ENCODE results near the gene JADE3.

Gene JADE3

GRCh38 chrX:46912098-46912602 is at the start of gene JADE3:
JADE3 (plus strand) TSS chrX:46912421; CDS start chrX:46984895, 72,474 bp downstream.
- DNase-seq (ENCODE audit: low read depth in 2 of 3, low spot score in 1 of 3): peak in 1 of 3 donors; percentile 16

GRCh38 chrX:46863072-46863471 is 49.1 kb upstream of the JADE3 start:
- DNase-seq (ENCODE audit: low read depth in 2 of 3, low spot score in 1 of 3): no peak

- DNase-seq (ENCODE audit: low read depth in 2 of 3, low spot score in 1 of 3): no peak
These were observed 47.6 kb upstream of the JADE3 start for GRCh38 chrX:46864606-46865005.

GRCh38 chrX:46865281-46865680 is 46.9 kb upstream of the JADE3 start:
- no peak for DNase-seq (ENCODE audit: low read depth in 2 of 3, low spot score in 1 of 3)

GRCh38 chrX:46866726-46867125 is 45.5 kb upstream of the JADE3 start:
- no peak for DNase-seq (ENCODE audit: low read depth in 2 of 3, low spot score in 1 of 3)

- DNase-seq (ENCODE audit: low read depth in 2 of 3, low spot score in 1 of 3): no peak
These were observed 38.5 kb upstream of the JADE3 start for GRCh38 chrX:46873746-46874145.

GRCh38 chrX:46876901-46877300 is 35.3 kb upstream of the JADE3 start:
- DNase-seq (ENCODE audit: low read depth in 2 of 3, low spot score in 1 of 3): no peak

GRCh38 chrX:46882266-46882665 is 30.0 kb upstream of the JADE3 start:
- no peak for DNase-seq (ENCODE audit: low read depth in 2 of 3, low spot score in 1 of 3)

- no peak for DNase-seq (ENCODE audit: low read depth in 2 of 3, low spot score in 1 of 3)
These were observed 27.4 kb upstream of the JADE3 start for GRCh38 chrX:46884799-46885198.

GRCh38 chrX:46898207-46898606 is 14.0 kb upstream of the JADE3 start:
- no peak for DNase-seq (ENCODE audit: low read depth in 2 of 3, low spot score in 1 of 3)

GRCh38 chrX:46903458-46904242 is 8.6 kb upstream of the JADE3 start:
- DNase-seq (ENCODE audit: low read depth in 2 of 3, low spot score in 1 of 3): peak; percentile 15 to 43 (median 25)

GRCh38 chrX:46904626-46905025 is 7.6 kb upstream of the JADE3 start:
- no peak for DNase-seq (ENCODE audit: low read depth in 2 of 3, low spot score in 1 of 3)

- no peak for DNase-seq (ENCODE audit: low read depth in 2 of 3, low spot score in 1 of 3)
These were observed 1.8 kb upstream of the JADE3 start for GRCh38 chrX:46910415-46910814.

- no peak for DNase-seq (ENCODE audit: low read depth in 2 of 3, low spot score in 1 of 3)
These were observed 626 bp downstream of the JADE3 start for GRCh38 chrX:46912603-46913491.

GRCh38 chrX:46913667-46914066 is 1.4 kb downstream of the JADE3 start:
- no peak for DNase-seq (ENCODE audit: low read depth in 2 of 3, low spot score in 1 of 3)

GRCh38 chrX:46916273-46916672 is 4.1 kb downstream of the JADE3 start:
- no peak for DNase-seq (ENCODE audit: low read depth in 2 of 3, low spot score in 1 of 3)

GRCh38 chrX:46917622-46918021 is 5.4 kb downstream of the JADE3 start:
- DNase-seq (ENCODE audit: low read depth in 2 of 3, low spot score in 1 of 3): no peak

- DNase-seq (ENCODE audit: low read depth in 2 of 3, low spot score in 1 of 3): no peak
These were observed 6.2 kb downstream of the JADE3 start for GRCh38 chrX:46918434-46918833.

- no peak for DNase-seq (ENCODE audit: low read depth in 2 of 3, low spot score in 1 of 3)
These were observed 8.0 kb downstream of the JADE3 start for GRCh38 chrX:46920235-46920634.

GRCh38 chrX:46922611-46923010 is 10.4 kb downstream of the JADE3 start:
- no peak for DNase-seq (ENCODE audit: low read depth in 2 of 3, low spot score in 1 of 3)

- DNase-seq (ENCODE audit: low read depth in 2 of 3, low spot score in 1 of 3): no peak
These were observed 15.5 kb downstream of the JADE3 start for GRCh38 chrX:46927718-46928117.

Measured in stimulated activated CD4-positive, alpha-beta T cell treated with anti-CD3 and anti-CD28 coated beads, Interleukin-12 subunit alpha, Interleukin-12 subunit beta, amount 100 ng/mL, for 48 hours (primary cell).